Neuron (in vitro differentiated cells): ENCODE measurements around the gene CTPS1.

Experiments
- H2AFZ ChIP-seq: one replicate; pipeline ENCODE4 v1.6.1; 2013; ENCODE audit warnings: low read depth, mild to moderate bottlenecking, inconsistent platforms, low read length, moderate library complexity
- H3K27me3 ChIP-seq: one replicate; pipeline ENCODE4 v1.6.1; 2013; ENCODE audit warnings: low read length; ENCODE audit not compliant: insufficient read depth
- H3K36me3 ChIP-seq: one replicate; pipeline ENCODE4 v1.6.1; 2013; ENCODE audit warnings: low read length; ENCODE audit not compliant: insufficient read depth
- H3K4me1 ChIP-seq: one replicate; pipeline ENCODE4 v1.6.1; 2013; ENCODE audit warnings: low read length; ENCODE audit not compliant: insufficient read depth
- H3K4me3 ChIP-seq: 2 replicates; pipeline ENCODE4 v1.5.1; 2013; ENCODE audit warnings: mild to moderate bottlenecking, low read length, moderate library complexity
- H3K9me3 ChIP-seq: one replicate; pipeline ENCODE4 v1.6.1; 2013; ENCODE audit warnings: low read length

The CTPS1 gene

DNA sequence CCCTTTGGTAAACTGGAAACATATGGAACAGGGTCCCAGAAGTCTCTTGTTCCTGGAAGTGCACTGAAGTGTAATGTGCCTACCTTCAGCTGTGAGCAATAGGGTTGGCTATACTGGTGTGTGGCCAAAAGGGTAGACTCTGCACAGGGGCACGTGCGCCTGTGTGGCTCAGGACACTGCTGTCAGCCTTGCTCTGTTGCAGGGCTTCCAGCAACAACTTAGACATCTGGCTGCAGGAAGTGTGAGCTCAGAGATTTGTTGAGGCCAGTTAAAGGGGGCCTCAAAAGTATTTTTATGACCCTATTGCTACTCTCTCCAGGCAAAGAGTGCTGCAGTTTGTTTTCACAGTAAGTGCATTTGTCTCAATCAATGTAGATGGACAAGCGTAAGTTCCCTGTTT lies 7.5 kb downstream of the CTPS1 start:
- H3K9me3 ChIP-seq, result peaks cover 1% of the 10 kb centered on the region
- H3K4me3 ChIP-seq, result no peak overlapping the region
- H3K4me1 ChIP-seq, result peaks cover 1% of the 10 kb centered on the region
- no peak overlapping the region for H2AFZ ChIP-seq
- peaks cover 86% of the 10 kb centered on the region for H3K36me3 ChIP-seq
- no peaks in the 10 kb centered on the region for H3K27me3 ChIP-seq

DNA sequence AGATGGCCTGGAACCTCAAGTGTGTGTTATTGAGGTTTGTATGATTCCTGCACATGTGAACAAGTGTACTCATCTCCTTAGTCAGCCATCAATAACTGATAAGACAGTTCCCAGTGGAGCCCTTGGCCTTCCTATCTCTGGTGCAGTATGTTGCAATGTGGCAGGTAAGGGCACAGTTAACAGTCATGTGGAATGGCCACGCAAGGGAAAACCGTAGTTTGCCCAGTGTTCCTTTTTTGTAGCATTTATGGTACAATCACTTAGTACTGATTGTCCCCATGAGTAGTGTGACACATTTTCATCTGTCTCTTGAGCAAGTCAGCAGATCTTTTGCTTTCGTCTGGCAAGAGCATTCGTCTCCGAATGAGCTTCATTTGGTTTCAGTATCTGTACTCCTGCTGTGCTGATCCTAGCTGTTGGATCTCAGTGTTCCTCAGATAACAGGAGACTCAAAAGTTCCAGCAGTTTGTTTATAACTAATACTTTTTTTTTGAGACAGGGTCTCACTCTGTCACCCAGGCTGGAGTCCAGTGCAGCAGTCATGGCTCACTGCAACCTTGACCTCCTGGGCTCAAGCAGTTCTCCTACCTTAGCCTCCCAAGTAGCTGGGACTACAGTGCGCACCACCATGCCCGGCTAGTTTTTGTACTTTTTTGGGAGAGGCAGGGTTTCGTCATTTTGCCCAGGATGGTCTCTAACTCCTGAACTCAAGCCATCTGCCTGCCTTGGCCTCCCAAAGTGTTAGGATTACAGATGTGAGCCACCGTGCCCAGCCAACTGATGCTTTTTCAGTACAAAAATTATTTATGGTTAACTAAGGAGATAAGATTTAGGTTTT lies 8.2 kb downstream of the CTPS1 start:
- no peak overlapping the region for H2AFZ ChIP-seq
- no peak overlapping the region for H3K4me3 ChIP-seq
- peaks cover 90% of the 10 kb centered on the region for H3K36me3 ChIP-seq
- no peaks in the 10 kb centered on the region for H3K4me1 ChIP-seq
- no peaks in the 10 kb centered on the region for H3K27me3 ChIP-seq
- peaks cover 5% of the 10 kb centered on the region for H3K9me3 ChIP-seq

DNA sequence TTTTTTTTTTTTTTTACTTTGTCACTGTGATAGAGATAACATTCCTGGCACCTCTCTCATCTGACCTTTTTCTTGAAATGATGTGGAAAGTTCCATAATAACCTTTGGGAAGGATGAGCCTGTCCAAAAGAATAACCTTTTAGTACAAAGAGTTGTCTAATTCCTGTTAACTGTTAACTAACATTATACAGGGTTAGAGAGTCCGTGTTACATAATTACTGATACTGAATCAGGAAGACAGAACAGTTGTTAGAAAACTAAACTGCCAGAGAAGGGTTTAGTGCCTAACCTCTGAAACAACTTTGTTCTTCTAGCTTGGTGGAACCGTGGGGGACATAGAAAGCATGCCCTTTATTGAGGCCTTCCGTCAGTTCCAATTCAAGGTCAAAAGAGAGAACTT lies 8.8 kb downstream of the CTPS1 start:
- no peaks in the 10 kb centered on the region for H3K27me3 ChIP-seq
- H3K36me3 ChIP-seq, result peaks cover 90% of the 10 kb centered on the region

DNA sequence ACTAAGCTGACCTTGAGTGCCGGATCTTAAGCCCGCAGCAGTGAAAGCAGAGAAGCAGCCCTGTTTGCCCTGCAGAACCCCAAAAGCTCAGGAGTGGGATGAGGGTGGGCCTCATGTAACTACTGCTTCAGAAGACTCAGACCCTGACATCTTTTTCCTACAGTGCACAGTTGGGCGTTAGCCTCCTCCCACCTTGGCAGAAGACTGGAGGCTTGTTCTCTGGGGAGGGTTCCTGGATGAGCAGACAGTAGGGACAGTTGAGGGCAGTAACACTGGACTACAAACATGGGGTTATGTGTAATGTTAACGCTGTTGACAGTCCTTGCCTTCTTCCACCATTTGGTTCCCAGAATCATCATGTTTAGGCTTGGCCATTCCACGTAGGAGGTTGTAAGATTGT lies 9.6 kb downstream of the CTPS1 start:
- peaks cover 86% of the 10 kb centered on the region for H3K36me3 ChIP-seq
- peaks cover 5% of the 10 kb centered on the region for H3K9me3 ChIP-seq
- no peaks in the 10 kb centered on the region for H3K4me1 ChIP-seq
- H3K27me3 ChIP-seq, result no peaks in the 10 kb centered on the region
- no peak overlapping the region for H3K4me3 ChIP-seq
- no peak overlapping the region for H2AFZ ChIP-seq

More for the DNA sequence above, 8.8 kb downstream of the CTPS1 start:
- H2AFZ ChIP-seq, result no peak overlapping the region
- H3K4me3 ChIP-seq, result no peak overlapping the region
- H3K9me3 ChIP-seq, result peaks cover 5% of the 10 kb centered on the region
- H3K4me1 ChIP-seq, result no peaks in the 10 kb centered on the region

DNA sequence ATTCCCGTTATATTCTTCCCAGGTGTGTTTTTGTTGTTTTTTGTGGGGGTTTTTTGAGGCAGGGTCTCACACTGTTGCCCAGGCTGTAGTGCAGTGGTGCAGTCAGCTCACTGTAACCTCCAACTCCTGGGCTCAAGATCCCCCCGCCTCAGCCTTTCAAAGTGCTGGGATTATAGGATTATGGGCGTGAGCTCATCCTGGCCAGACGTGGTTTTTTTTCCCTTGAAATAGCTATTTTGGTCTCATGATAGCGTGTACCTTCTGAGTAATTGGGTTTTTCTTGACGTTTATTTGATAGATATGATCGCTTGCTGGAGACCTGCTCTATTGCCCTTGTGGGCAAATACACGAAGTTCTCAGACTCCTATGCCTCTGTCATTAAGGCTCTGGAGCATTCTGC lies 17.6 kb downstream of the CTPS1 start:
- Histone ChIP-seq H3K9me3 (peaks cover 2% of the 10 kb centered on the region), H3K36me3 (peaks cover 87% of the 10 kb centered on the region), H3K27me3 (no peaks in the 10 kb centered on the region), H3K4me1 (no peaks in the 10 kb centered on the region), H3K4me3 (no peak overlapping the region), H2AFZ (no peak overlapping the region)

- H2AFZ ChIP-seq, result no peak overlapping the region
- H3K9me3 ChIP-seq, result no peaks in the 10 kb centered on the region
- H3K36me3 ChIP-seq, result peaks cover 90% of the 10 kb centered on the region
- no peak overlapping the region for H3K4me3 ChIP-seq
- no peaks in the 10 kb centered on the region for H3K4me1 ChIP-seq
- no peaks in the 10 kb centered on the region for H3K27me3 ChIP-seq
Observed at GRCh38 chr1:40998668-40999067, 19.2 kb downstream of the CTPS1 start.

- Histone ChIP-seq H2AFZ (no peak overlapping the region), H3K36me3 (peaks cover 94% of the 10 kb centered on the region)
Observed at GRCh38 chr1:41003127-41003639, 23.7 kb downstream of the CTPS1 start.

DNA sequence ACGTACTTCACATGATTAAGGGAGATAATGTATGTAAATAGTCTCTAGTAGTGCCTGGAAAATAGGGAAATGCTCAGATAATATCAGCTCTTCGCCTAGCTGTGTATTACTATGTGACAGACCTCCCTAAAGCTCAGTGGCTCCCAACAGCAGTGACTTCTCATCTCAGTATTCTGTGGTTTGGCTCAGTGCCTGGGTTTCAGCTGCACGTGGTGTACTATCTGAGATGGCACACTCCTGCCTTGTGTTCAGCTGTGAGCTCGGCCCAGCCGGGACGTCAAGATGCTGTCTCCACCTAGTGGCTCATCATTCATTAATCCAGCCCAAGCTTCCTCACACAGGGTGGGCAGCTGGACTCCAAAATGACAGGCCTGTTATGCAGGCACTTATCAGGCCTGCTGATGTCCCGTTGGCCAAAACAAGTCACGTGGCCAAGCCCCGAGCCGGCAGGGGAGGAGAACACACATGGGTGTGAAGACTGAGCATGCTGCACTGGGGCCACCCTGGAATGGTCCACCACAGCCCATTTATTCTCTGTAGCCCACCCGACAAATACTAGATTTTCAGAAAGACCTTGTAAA lies 24.2 kb downstream of the CTPS1 start:
- no peaks in the 10 kb centered on the region for H3K4me1 ChIP-seq
- peaks cover 95% of the 10 kb centered on the region for H3K36me3 ChIP-seq
- no peak overlapping the region for H3K4me3 ChIP-seq
- H2AFZ ChIP-seq, result no peak overlapping the region
- H3K27me3 ChIP-seq, result no peaks in the 10 kb centered on the region
- no peaks in the 10 kb centered on the region for H3K9me3 ChIP-seq

More at GRCh38 chr1:41003127-41003639, 23.7 kb downstream of the CTPS1 start:
- Histone ChIP-seq H3K4me3 (no peak overlapping the region), H3K4me1 (no peaks in the 10 kb centered on the region), H3K9me3 (no peaks in the 10 kb centered on the region), H3K27me3 (no peaks in the 10 kb centered on the region)

DNA sequence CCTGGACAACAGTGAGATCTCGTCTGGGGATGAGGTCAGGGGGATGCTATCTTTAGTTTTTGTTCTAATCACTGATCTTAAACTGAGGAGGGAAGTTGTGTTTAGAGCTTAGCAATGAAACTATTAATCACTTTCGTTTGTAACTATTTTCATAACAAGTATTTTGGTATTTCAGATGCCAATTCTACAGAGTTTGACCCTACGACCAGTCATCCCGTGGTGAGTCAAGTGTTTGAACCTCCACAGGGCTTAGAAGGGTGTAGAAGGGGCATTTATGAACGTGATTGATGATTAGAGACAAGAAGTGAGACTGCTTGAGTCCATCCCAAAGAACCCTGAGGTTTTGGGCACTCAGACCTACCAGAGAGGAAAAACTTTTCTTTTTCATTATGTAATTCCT lies 26.4 kb downstream of the CTPS1 start:
- no peak overlapping the region for H3K4me3 ChIP-seq
- H3K9me3 ChIP-seq, result no peaks in the 10 kb centered on the region
- no peak overlapping the region for H2AFZ ChIP-seq
- H3K27me3 ChIP-seq, result no peaks in the 10 kb centered on the region
- H3K4me1 ChIP-seq, result no peaks in the 10 kb centered on the region
- peaks cover 97% of the 10 kb centered on the region for H3K36me3 ChIP-seq

- peaks cover 97% of the 10 kb centered on the region for H3K36me3 ChIP-seq
- no peak overlapping the region for H3K4me3 ChIP-seq
Observed at GRCh38 chr1:41006942-41007865, 27.7 kb downstream of the CTPS1 start.

GRCh38 chr1:41009466-41009865 lies 30.0 kb downstream of the CTPS1 start:
- Histone ChIP-seq H3K9me3 (no peaks in the 10 kb centered on the region), H3K4me3 (no peak overlapping the region), H3K27me3 (no peaks in the 10 kb centered on the region), H3K36me3 (peaks cover 91% of the 10 kb centered on the region), H2AFZ (no peak overlapping the region), H3K4me1 (no peaks in the 10 kb centered on the region)

More at GRCh38 chr1:41006942-41007865, 27.7 kb downstream of the CTPS1 start:
- Histone ChIP-seq H3K4me1 (no peaks in the 10 kb centered on the region), H3K27me3 (no peaks in the 10 kb centered on the region), H3K9me3 (no peaks in the 10 kb centered on the region), H2AFZ (no peak overlapping the region)

DNA sequence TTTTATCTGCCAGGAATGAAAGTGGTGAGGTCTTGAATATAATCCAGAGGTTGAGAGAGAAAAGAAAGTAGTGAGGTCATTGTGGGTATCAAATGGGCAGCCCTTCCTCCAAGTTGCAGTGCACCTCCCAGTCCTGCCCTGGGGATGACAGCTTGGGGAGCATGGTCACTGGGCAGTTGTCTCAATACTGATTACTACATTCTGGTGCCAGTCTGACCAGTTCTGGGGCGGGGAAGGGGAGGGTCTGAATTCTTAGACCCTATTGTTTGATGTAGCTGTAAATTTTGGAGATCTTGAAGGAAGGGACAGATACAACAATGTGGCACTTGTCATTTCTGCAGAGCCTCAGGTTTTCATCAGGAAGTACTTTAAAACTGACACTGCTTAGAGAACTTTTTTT lies 30.8 kb downstream of the CTPS1 start:
- Histone ChIP-seq H3K27me3 (no peaks in the 10 kb centered on the region), H2AFZ (no peak overlapping the region), H3K36me3 (peaks cover 91% of the 10 kb centered on the region), H3K9me3 (no peaks in the 10 kb centered on the region), H3K4me1 (no peaks in the 10 kb centered on the region), H3K4me3 (no peak overlapping the region)

GRCh38 chr1:41013024-41013423 lies 33.5 kb downstream of the CTPS1 start:
- H3K36me3 ChIP-seq, result peaks cover 85% of the 10 kb centered on the region
- H3K4me1 ChIP-seq, result no peaks in the 10 kb centered on the region
- no peaks in the 10 kb centered on the region for H3K9me3 ChIP-seq
- no peak overlapping the region for H2AFZ ChIP-seq
- no peaks in the 10 kb centered on the region for H3K27me3 ChIP-seq
- H3K4me3 ChIP-seq, result no peak overlapping the region
